ELR (cell line): ENCODE measurements around the gene TOP1.
A peak's percentile ranks its signal among the peaks of the same experiment; 100 is the strongest.
"Not testable (repeated sequence)": the region's sequence is repeated elsewhere in the genome, so short reads cannot be mapped to it uniquely, and the experiment has no call there.

Experiments used
- DNase-seq: peaks from one replicate; pipeline ENCODE4 v3.0.0-alpha.2; 2015; ENCODE audit warnings: low read depth

Gene TOP1

DNA sequence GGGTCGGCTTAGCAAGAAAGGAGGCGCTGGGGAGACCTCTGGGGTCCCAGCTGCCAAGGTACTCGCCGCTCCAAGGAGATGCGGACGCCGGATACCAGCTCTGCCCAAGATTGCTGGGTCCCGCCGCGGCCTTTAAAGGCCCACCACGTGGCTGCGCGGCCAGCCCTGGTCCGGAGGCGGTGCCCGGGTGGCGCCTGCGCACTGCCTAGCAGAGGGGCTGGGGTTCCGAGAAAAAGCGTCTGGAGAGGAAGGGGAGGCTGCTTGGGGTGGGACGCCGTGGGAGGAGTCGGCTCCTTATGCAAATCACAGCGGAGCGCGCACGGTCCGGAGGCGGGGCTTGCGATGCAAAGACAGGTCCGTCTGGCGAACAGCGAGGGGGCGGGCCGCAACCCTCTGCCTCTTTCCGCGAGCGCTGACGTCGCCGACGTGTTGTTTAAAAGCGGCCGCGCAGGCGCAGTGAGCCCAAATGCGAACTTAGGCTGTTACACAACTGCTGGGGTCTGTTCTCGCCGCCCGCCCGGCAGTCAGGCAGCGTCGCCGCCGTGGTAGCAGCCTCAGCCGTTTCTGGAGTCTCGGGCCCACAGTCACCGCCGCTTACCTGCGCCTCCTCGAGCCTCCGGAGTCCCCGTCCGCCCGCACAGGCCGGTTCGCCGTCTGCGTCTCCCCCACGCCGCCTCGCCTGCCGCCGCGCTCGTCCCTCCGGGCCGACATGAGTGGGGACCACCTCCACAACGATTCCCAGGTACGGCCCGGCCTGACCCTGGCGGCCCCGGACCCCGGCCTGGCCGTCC is at the start of gene TOP1:
Gene TOP1 (plus strand): TSS at position 464 of the 791 bp plus-strand sequence. CDS start 246 bp downstream, at position 710.
- peak; percentile 100 for DNase-seq

DNA sequence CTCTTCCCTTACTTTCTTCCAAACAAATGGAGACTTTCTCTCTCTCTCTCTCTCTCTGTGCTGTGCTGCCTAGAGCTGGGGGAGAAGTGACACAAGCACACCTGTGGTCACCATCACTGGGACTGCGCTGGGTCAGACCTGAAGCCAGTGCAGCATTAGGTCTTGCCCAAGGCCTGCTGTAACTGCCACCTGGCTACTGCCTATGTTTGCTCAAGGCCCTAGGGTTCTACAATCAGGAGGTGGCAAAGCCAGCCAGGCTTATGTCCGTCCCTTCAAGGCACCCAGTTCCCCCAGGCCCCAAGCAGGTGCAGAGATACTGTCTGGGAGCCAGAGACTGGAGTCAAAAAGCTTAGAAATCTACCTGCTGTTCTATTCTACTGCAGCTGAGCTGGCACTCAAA is 49.4 kb upstream of the TOP1 start:
- DNase-seq = no peak

DNA sequence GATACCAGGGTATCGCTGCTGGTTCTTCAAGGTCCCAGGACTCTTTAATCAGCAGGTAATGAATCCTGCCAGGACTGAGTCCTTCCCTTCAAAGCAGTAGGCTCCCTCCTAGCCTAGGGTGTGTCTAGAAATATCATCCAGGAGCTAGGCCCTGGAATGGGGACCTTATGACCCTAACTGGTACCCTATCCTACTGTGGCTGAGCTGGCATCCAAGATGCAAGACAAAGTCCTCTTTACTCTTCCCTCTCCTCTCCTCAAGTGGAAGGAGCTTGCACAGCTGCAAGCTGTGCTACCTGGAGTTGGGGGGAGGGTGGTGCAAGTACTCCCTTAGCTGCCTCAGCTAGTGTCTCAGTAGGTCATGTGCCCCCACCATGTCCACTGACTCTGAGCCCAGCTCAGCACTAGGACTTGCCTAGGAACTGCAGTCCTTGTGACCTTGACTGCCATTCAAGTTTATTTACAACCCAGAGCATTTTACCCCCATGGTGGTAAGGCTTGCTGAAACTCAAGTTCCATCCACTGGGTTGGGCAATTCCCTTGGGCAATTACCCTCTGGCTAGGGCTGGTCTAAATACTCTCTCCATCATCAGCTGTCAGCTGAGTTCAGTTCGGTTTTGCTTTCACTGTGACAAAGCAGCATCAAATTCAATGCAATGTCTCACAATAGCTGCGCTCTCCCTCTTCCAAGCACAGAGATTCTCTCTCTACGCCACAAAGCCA is 48.4 kb upstream of the TOP1 start:
- DNase-seq = no peak

DNA sequence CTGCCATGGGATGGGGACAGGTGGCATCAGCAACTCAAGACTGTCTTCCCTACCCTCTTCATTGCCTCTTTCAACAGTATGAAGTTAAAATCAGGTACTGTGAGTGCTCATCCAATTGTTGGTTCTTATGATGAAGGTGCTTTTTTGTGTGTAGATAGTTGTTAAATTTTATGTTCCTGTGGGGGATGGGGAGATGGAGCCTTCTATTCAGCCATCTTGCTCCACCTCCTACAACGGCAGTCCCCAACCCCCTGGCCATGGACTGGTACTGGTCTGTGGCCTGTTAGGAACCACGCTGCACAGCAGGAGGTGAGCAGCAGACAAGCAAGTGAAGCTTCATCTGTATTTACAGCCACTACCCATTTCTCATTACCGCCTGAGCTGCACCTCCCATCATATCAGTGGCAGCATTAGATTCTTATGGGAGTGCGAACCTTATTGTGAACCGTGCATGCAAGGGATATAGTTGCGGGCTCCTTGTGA is 47.8 kb upstream of the TOP1 start:
- no peak for DNase-seq

GRCh38 chr20:40982415-40983145 is 46.0 kb upstream of the TOP1 start:
- no peak for DNase-seq

GRCh38 chr20:40983898-40984297 is 44.7 kb upstream of the TOP1 start:
- no peak for DNase-seq

GRCh38 chr20:40984496-40984895 is 44.1 kb upstream of the TOP1 start:
- DNase-seq = no peak

- DNase-seq = peak; percentile 59
These were observed 41.8 kb upstream of the TOP1 start for GRCh38 chr20:40986774-40987173.

- DNase-seq = peak; percentile 95
These were observed 38.0 kb upstream of the TOP1 start for GRCh38 chr20:40990542-40991120.

DNA sequence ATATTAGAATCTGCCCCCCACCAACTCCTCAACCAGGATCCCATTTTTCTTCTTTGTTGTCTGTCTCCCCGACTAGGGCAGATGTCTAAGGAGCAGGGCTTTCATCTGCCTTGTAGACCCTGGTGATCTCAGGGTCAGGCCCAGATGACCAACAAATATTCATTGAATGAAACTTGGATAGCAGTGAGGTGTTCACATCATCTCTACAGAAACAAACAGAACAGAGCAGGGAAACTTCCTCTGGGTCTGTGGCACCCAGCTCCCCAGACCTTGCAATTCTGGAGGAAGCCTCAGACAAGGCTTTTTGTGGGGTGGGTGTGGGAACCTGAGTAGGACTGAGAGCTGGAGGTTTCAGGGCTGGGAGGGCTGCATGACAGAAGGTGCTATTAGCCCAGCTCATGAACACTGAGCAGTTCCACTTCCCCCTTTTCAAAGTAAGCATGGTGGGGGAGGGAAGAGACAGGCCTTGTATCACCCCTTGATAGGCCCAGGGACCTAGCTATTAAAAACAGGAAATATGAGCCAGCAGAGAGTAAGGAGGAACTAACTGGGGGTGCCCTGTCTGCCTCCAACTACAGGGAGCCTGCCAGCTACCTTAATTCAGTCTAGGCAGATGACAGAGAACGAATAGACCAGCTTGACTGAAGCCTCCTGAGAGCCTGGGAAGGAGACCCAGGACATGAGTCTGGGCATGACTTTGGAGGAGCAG is 37.3 kb upstream of the TOP1 start:
- peak; percentile 63 for DNase-seq

GRCh38 chr20:40992349-40993113 is 36.1 kb upstream of the TOP1 start:
- DNase-seq = no peak

DNA sequence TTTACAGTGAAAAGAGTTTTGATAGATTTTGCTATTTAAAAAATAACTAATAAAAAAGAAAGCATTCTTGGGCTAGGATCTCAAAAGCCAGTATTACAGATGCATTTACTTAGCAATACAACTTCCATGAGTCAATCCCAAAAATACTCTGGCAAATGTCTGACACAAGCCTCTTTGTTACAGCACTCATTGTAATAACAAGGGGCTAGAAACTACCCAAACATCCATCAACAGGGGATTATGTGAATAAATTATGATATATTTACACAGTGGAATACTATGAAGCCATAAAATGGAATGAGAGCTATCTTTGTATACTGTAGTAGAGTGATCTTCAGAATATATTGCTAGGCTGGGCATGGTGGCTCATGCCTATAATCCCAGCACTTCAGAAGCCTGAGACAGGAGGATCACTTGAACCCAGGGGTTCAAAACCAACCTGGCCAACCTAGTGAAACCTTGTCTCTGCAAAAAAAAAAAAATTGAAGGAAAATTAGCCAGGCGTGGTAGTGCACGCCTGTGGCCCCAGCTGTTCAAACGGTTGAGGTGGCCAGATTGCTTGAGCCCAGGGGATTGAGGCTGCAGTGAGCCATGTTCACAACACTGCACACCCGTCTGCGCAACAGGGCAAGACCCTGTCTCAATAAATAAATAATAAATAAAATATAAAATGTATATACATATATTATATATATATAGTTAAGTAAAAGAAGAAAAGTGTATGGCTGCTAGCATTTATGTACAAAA is 34.7 kb upstream of the TOP1 start:
- DNase-seq = no peak

GRCh38 chr20:40996326-40996725 is 32.3 kb upstream of the TOP1 start:
- DNase-seq = no peak

- no peak for DNase-seq
These were observed 31.5 kb upstream of the TOP1 start for GRCh38 chr20:40997116-40997515.

DNA sequence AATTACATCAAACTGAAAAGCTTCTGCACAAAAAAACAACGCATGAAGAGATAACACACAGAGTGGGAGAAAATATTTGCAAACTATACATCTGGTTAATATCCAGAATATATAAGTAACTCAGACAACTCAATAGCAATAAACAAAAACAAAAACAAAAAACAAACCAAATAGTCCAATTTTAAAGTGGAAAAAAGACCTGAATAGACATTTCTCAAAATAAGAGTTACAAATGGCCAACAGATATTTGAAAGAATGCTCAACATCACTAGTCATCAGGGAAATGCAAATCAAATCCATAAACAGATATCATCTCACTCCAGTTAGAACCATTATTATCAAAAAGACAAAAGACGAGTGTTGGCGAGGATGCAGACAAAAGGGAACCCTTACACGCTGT is 28.8 kb upstream of the TOP1 start:
- DNase-seq = no peak

GRCh38 chr20:41000628-41001027 is 28.0 kb upstream of the TOP1 start:
- DNase-seq = no peak

- peak; percentile 45 for DNase-seq
These were observed 27.1 kb upstream of the TOP1 start for GRCh38 chr20:41001497-41001896.

GRCh38 chr20:41002842-41003142 is 25.8 kb upstream of the TOP1 start:
- no peak for DNase-seq

GRCh38 chr20:41003143-41003935 is 25.3 kb upstream of the TOP1 start:
- DNase-seq = peak; percentile 100

GRCh38 chr20:41003936-41004294 is 24.7 kb upstream of the TOP1 start:
- DNase-seq = not testable (repeated sequence)
